Measurements from ENCODE around the gene NAA25.
"Not testable (repeated sequence)": the region's sequence is repeated elsewhere in the genome, so short reads cannot be mapped to it uniquely, and the experiment has no call there.

The NAA25 gene

DNA sequence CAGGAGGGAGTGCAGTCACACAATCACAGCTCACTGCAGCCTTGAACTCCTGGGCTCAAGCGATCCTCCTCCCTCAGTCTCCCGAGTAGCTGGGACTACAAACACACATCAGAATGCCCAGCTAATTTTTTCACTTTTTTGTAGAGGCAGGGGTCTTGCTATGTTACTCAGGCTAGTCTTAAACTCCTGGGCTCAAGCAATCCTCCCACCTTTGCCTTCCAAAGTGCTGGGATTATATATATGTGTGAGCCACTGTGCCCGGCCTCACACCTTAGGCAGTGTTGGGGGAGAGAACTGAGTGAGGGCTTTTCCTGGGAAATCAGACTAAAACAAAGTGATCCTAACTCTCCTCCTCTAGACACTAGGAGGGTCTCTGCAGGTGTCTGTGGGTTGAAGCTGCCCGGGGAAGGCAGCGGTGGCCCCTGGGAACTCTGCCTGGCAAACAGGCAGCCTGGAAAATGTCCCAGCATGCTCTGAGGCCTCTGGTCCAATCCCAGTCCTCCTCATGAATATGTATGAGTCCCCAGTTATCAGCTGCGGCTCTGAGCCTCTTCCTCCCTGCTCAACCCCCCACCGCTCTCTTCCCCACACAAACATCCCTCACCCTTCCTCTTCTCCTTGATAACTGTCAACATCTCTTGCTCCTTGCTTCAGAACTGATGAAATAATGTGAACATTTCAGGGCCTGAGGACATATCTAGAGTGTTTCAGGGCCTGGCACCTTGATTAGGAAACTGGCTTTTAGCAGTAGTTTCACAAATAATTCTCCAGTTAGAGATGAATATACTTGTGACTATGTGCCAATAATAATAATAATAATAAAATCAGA, 7.9 kb upstream of the NAA25 start:
- no peak for DNase-seq (ENCODE audit: low read depth, low spot score)
- no peak overlapping the region for H3K27ac ChIP-seq (ENCODE audit: low read length)
- H3K4me1 ChIP-seq (ENCODE audit: control insufficient read depth, insufficient read depth, low read length): peaks cover 3% of the 10 kb centered on the region; the same call in 1 of the 2 replicates

DNA sequence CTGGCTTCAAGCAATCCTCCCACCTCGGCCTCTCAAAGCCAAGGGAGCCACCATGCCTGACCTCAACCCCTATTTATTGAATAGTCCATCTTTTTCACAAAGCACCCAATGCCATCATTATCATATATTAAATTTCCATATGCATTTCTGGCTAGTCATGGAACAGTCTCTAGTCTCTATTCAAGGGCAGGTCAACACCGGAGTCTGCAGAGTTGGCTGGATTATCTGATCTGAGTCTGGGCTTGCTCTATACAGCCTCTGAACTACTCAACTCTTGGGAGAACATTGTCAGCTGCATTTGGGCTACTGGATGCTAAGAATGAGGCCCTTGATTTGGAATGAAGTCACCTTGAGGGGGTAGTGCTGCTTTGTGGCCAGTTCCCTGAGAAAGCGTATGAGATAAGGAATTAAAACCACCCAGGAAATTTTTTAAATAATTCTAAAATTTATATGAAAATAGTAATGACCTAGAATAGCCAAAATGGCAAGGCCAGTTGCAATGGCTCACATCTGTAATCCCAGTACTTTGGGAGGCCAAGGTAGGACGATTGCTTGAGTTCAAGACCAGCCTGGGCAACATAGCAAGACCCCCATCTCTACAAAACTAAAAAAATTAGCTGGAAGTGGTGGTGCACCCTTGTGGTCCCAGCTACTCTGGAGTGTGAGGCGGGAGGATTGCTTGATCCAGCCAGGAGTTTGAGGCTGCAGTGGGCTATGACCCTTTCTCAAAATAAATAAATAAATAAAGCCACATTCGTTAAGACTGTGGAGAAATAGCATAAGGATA, 6.9 kb upstream of the NAA25 start:
- H3K4me1 ChIP-seq (ENCODE audit: control insufficient read depth, insufficient read depth, low read length): peaks cover 3% of the 10 kb centered on the region; the same call in 1 of the 2 replicates
- H3K27me3 ChIP-seq (ENCODE audit: control insufficient read depth, insufficient read depth, low read length): no peaks in the 10 kb centered on the region
- no peak overlapping the region for H3K4me3 ChIP-seq (ENCODE audit: low read length)
- no peak for DNase-seq (ENCODE audit: low read depth, low spot score)
- WGBS (ENCODE audit: insufficient coverage, insufficient read length): no CpG with 5 or more reads among the region's 6 CpGs
- no peak overlapping the region for H3K27ac ChIP-seq (ENCODE audit: low read length)
- no peaks in the 10 kb centered on the region for H3K36me3 ChIP-seq (ENCODE audit: control insufficient read depth, insufficient read depth, low read length)
- H3K9me3 ChIP-seq (ENCODE audit: control insufficient read depth, insufficient read depth, low read length): no peaks in the 10 kb centered on the region

More for the DNA sequence above, 7.9 kb upstream of the NAA25 start:
- no peaks in the 10 kb centered on the region for H3K27me3 ChIP-seq (ENCODE audit: control insufficient read depth, insufficient read depth, low read length)
- no peak overlapping the region for H3K4me3 ChIP-seq (ENCODE audit: low read length)
- H3K36me3 ChIP-seq (ENCODE audit: control insufficient read depth, insufficient read depth, low read length): no peaks in the 10 kb centered on the region
- no peaks in the 10 kb centered on the region for H3K9me3 ChIP-seq (ENCODE audit: control insufficient read depth, insufficient read depth, low read length)
- WGBS (ENCODE audit: insufficient coverage, insufficient read length): no CpG with 5 or more reads among the region's 7 CpGs

DNA sequence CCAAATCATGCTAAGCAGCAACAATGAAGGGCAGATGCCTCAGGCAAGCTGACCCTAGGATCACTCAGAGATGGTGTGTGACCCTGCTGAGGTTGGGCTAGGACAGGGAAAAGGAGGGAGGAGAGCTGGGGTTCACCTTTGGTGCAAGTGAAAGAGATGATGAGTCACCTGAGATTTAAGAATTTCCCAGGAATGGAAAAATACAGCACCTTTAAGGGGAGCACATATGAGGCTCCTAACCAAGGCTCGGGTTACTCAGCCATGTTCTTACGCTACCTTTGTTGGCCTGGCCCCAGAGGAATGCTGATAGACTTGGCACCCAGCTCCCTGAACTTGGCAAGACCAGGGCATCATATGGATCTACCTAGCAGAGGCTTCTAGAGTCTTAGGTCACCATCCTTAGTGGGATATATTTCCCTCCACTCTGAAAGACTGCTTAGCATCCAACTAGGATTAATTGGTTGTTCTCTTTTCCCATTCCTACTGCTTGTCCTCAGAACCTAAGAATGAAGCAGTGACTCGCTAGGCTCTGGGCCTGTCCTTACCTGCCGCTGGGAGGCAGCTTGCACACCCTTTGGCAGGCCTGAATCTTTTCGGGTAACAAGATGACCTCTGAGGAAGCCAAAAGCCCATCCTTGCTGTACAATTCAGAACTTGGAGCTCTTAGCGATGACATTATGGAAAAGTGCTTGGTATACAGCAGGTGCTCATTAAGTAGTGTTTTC, 4.0 kb upstream of the NAA25 start:
- no peaks in the 10 kb centered on the region for H3K27me3 ChIP-seq (ENCODE audit: control insufficient read depth, insufficient read depth, low read length)
- H3K4me1 ChIP-seq (ENCODE audit: control insufficient read depth, insufficient read depth, low read length): peaks cover 3% of the 10 kb centered on the region; the same call in 1 of the 2 replicates
- no peaks in the 10 kb centered on the region for H3K9me3 ChIP-seq (ENCODE audit: control insufficient read depth, insufficient read depth, low read length)
- no peak for DNase-seq (ENCODE audit: low read depth, low spot score)
- no peak overlapping the region for H3K4me3 ChIP-seq (ENCODE audit: low read length)
- no peak overlapping the region for H3K27ac ChIP-seq (ENCODE audit: low read length)
- no peaks in the 10 kb centered on the region for H3K36me3 ChIP-seq (ENCODE audit: control insufficient read depth, insufficient read depth, low read length)
- no CpG with 5 or more reads among the region's 6 CpGs for WGBS (ENCODE audit: insufficient coverage, insufficient read length)

DNA sequence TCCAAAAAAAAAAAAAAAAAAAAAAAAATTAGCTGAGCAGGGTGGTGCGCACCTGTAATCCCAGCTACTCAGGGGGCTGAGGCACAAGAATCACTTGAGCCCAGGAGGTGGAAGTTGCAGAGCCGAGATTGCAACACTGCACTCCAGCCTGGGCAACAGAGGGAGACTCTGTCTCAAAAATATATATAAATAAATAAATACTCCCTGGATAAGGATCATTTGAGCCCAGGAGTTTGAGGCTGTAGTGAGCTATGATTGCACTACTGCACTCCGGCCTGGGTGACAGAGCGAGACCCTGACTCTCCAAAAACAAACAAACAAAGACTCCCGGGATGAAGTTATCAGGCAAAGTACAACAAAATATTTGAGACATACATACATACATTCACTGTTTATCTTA, 3.3 kb upstream of the NAA25 start:
- Histone ChIP-seq H3K9me3 (ENCODE audit: control insufficient read depth, insufficient read depth, low read length) (no peaks in the 10 kb centered on the region), H3K27me3 (ENCODE audit: control insufficient read depth, insufficient read depth, low read length) (no peaks in the 10 kb centered on the region), H3K27ac (ENCODE audit: low read length) (no peak overlapping the region), H3K36me3 (ENCODE audit: control insufficient read depth, insufficient read depth, low read length) (no peaks in the 10 kb centered on the region), H3K4me1 (ENCODE audit: control insufficient read depth, insufficient read depth, low read length) (peaks cover 3% of the 10 kb centered on the region; the same call in 1 of the 2 replicates), H3K4me3 (ENCODE audit: low read length) (no peak overlapping the region)
- no peak for DNase-seq (ENCODE audit: low read depth, low spot score)
- no CpG with 5 or more reads among the region's 5 CpGs for WGBS (ENCODE audit: insufficient coverage, insufficient read length)

DNA sequence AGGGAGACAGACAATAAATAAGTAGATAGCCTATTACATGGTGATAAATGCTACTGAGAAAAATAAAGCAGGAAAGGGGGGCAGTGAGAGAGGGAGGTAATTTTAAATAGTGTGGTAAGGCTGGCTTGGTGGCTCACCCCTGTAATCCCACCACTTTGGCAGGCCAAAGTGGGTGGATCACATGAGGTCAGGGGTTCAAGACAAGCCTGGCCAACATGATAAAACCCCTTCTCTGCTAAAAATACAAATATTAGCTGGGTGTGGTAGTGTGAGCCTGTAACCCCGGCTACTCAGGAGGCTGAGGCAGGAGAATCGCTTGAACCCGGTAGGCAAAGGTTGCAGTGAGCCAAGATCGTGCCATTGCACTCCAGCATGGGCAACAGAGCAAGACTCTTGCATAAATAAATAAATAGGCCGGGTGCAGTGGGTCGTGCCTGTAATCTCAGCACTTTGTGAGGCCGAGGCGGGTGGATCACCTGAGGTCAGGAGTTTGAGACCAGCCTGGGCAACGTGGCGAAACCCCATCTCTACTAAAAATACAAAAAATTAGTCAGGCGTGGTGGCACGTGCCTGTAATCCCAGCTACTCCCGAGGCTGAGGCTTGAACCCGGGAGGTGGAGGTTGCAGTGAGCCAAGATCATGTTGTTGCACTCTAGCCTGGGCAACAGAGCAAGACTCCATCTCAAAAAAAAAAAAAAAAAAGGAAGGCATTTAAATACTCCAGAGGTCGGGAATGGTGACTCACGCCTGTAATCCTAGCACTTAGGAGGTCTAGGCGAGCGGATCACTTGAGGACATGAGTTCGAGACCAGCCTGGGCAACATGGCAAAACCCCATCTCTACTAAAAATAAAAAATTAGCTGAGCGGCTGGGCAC, 2.4 kb upstream of the NAA25 start:
- not testable (repeated sequence) for H3K4me1 ChIP-seq (ENCODE audit: control insufficient read depth, insufficient read depth, low read length); H3K9me3 ChIP-seq (ENCODE audit: control insufficient read depth, insufficient read depth, low read length); H3K27me3 ChIP-seq (ENCODE audit: control insufficient read depth, insufficient read depth, low read length); H3K36me3 ChIP-seq (ENCODE audit: control insufficient read depth, insufficient read depth, low read length); DNase-seq (ENCODE audit: low read depth, low spot score); H3K4me3 ChIP-seq (ENCODE audit: low read length); H3K27ac ChIP-seq (ENCODE audit: low read length)
- whole genome bisulfite sequencing (ENCODE audit: insufficient coverage, insufficient read length): no CpG with 5 or more reads among the region's 20 CpGs

DNA sequence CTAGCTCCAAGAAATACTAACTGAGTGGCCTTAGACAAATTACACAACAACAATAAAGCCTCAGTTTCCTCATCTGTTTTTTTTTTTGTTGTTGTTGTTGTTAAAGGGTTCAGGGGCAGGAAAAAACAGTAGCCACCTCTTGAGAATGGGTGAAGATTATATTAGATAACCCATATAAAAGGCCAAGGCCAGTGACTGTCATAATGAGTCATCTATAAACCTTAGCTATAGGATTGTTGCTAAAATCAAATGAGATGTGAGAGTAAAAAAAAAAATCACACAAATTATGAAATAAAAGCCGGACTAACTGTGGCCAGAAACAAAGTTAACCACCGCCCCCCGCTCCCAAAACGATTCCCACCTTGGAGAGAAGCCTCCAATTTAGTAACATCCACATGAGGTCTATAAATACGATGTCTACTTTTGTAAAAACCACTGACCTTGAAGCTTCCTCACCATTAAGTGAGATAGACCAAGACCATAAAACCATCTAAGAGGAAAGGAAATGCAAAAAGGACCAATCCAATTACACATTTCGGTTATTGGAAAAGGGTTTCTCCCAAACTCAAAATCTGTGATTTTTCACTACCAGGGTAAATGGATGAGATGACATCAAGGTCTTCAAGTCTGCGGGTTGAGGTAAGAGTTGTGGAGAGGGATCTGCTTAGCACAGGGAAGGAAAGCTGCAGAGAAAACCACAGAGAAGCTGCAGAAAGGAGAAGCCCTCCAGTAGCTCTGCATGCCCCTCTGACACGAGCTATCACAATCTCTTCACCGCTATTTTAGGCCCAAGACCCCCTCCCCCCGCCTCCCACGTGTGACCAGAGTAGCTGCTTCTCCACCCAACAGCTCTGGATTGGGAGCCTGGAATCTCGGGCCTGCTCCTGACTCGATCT, 1.0 kb downstream of the NAA25 start:
- WGBS (ENCODE audit: insufficient coverage, insufficient read length): no CpG with 5 or more reads among the region's 13 CpGs

DNA sequence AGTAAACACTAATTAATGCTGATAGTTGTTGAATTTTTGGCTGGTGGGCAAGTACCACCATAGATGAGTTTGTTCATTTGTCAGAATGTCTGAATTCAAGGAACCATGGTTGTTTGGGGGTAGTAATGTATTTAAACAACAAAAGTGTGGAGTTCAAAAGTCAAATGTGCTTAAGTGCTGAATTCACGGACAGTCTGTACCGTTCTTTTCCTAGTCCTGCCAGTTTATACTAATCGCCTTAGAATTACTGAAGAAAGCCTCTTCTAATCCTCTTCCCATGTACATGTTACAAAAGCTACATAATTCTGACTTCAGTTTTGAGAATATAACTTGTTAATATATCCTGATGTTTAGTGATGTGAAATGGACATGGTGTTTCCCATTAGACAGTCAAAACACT, 2.7 kb downstream of the NAA25 start:
- H3K9me3 ChIP-seq (ENCODE audit: control insufficient read depth, insufficient read depth, low read length): no peaks in the 10 kb centered on the region
- no CpG with 5 or more reads among the region's 3 CpGs for WGBS (ENCODE audit: insufficient coverage, insufficient read length)
- no peak for DNase-seq (ENCODE audit: low read depth, low spot score)
- H3K27ac ChIP-seq (ENCODE audit: low read length): no peak overlapping the region
- peaks cover 2% of the 10 kb centered on the region; the same call in 1 of the 2 replicates for H3K36me3 ChIP-seq (ENCODE audit: control insufficient read depth, insufficient read depth, low read length)
- H3K4me1 ChIP-seq (ENCODE audit: control insufficient read depth, insufficient read depth, low read length): no peaks in the 10 kb centered on the region
- H3K27me3 ChIP-seq (ENCODE audit: control insufficient read depth, insufficient read depth, low read length): no peaks in the 10 kb centered on the region
- no peak overlapping the region for H3K4me3 ChIP-seq (ENCODE audit: low read length)

More for the DNA sequence above, 1.0 kb downstream of the NAA25 start:
- Histone ChIP-seq H3K36me3 (ENCODE audit: control insufficient read depth, insufficient read depth, low read length) (no peaks in the 10 kb centered on the region), H3K4me3 (ENCODE audit: low read length) (peak overlapping the region; percentile 85; the same call in 1 of the 2 replicates), H3K9me3 (ENCODE audit: control insufficient read depth, insufficient read depth, low read length) (no peaks in the 10 kb centered on the region), H3K4me1 (ENCODE audit: control insufficient read depth, insufficient read depth, low read length) (peaks cover 1% of the 10 kb centered on the region; the same call in 1 of the 2 replicates), H3K27me3 (ENCODE audit: control insufficient read depth, insufficient read depth, low read length) (no peaks in the 10 kb centered on the region), H3K27ac (ENCODE audit: low read length) (no peak overlapping the region)
- no peak for DNase-seq (ENCODE audit: low read depth, low spot score)

DNA sequence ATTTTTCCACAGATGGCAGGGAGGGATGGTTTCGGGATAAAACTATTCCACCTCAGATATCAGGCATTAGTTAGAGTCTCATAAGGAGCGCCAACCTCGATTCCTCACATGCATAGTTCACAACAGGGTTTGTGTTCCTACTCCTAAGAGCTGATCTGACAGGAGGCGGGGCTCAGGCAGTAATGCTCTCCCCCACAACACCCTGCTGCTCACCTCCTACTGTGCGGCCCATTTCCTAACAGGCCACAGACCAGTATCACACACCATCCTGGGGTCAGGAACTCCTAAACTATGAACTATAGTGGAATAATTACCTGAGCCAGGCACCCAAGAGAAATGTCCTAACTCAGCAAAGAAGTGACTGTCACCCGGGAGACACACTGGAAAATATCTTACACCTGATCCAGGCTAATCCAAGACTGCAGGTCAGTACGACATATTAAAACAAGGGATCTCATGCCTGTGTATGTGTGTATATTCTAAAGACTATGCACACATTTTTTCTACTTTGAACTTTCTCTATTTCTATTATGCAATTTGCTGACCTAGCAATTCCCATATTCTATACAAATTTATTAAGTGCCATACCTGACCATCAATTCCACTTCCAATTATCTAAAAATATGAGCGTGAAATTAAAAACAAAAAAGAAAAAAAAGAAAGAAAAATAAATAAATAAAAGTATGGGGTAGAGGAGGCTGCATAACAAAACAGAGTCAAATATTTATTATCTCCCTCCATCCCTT, 4.7 kb downstream of the NAA25 start:
- no peak overlapping the region for H3K4me3 ChIP-seq (ENCODE audit: low read length)
- no peaks in the 10 kb centered on the region for H3K9me3 ChIP-seq (ENCODE audit: control insufficient read depth, insufficient read depth, low read length)
- H3K27me3 ChIP-seq (ENCODE audit: control insufficient read depth, insufficient read depth, low read length): no peaks in the 10 kb centered on the region
- no peak overlapping the region for H3K27ac ChIP-seq (ENCODE audit: low read length)
- no peaks in the 10 kb centered on the region for H3K4me1 ChIP-seq (ENCODE audit: control insufficient read depth, insufficient read depth, low read length)
- no CpG with 5 or more reads among the region's 8 CpGs for WGBS (ENCODE audit: insufficient coverage, insufficient read length)
- peaks cover 3% of the 10 kb centered on the region; the same call in 1 of the 2 replicates for H3K36me3 ChIP-seq (ENCODE audit: control insufficient read depth, insufficient read depth, low read length)
- no peak for DNase-seq (ENCODE audit: low read depth, low spot score)
